K562 (cell line): ENCODE data around the gene SCN4B. TPM values are rescaled to one million over a fixed set of nuclear protein-coding genes. Genes with fewer than 3 reads are reported as not detected.

ENCODE experiments used
- ATAC-seq: fragments of 200-7000 bp; cut with Tn5 transposase; 3 replicates; pipeline ENCODE4 v1.9.1; 2020; ENCODE audit warnings: moderate library complexity
- BruUV-seq: library from RNA; stranded (reverse); fragments of 400-500 nt; replicated peaks from 2 replicates; lab custom pipeline; 2021; lab: Mats Ljungman, UMichigan
- CTCF ChIA-PET: fragments of 300-600 bp; formaldehyde crosslinking; extraction: SDS; loops from one replicate; lab custom pipeline; 2021; ENCODE audit warnings: low intra/inter-chr PET ratio; lab: Yijun Ruan, JAX
- POLR2A ChIA-PET: fragments of 300-600, 350-650 bp; sonication (Branson Sonifier 250); formaldehyde crosslinking; extraction: SDS; loops from one replicate; lab custom pipeline; 2021; ENCODE audit warnings: antibody characterized with exemption, inconsistent platforms; lab: Yijun Ruan, JAX
- DNase-seq, 4 experiments: peaks; one replicate each; pipeline versions ENCODE4 v3.0.0 to v3.0.0-alpha.2; 2011 to 2018; ENCODE audit warnings: low spot score in 3 of 4, mixed read lengths in 3 of 4; ENCODE audit errors: extremely low read depth in 1 of 4
- FAIRE-seq: peaks from 2 replicates; lab custom pipeline; 2011; peaks lifted over from hg19 to GRCh38; lab: Jason Lieb, UNC
- H2AFZ ChIP-seq: 2 replicates; pipeline ENCODE4 v1.6.0; 2011; ENCODE audit warnings: low read depth, low read length, control low read depth, inconsistent platforms
- H3K27ac ChIP-seq: fragments of 200-600 bp; 3 replicates; pipeline ENCODE4 v1.8.0; 2011; ENCODE audit warnings: low read depth, mild to moderate bottlenecking, control low read depth, inconsistent platforms, low read length, moderate library complexity, mixed read lengths; ENCODE audit errors: extremely low read depth
- H3K27me3 ChIP-seq, 2 experiments: fragments of 300-600 bp in 1 of 2; 2 replicates in 1 of 2; 3 replicates in 1 of 2; pipeline versions ENCODE4 v1.6.0 to v1.8.0; 2011; ENCODE audit warnings: inconsistent platforms in 2 of 2, low read length in 2 of 2, mild to moderate bottlenecking in 1 of 2, mixed read lengths in 1 of 2, moderate library complexity in 1 of 2; ENCODE audit not compliant: control insufficient read depth in 2 of 2, insufficient read depth in 2 of 2
- H3K36me3 ChIP-seq: fragments of 300-600 bp; 3 replicates; pipeline ENCODE4 v1.8.0; 2011; ENCODE audit warnings: mild to moderate bottlenecking, low read length, inconsistent platforms; ENCODE audit not compliant: control insufficient read depth, insufficient read depth
- H3K4me1 ChIP-seq, 2 experiments: fragments of 200-600 bp in 1 of 2; replicated peaks in 1 of 2; 2 replicates in 1 of 2; 3 replicates in 1 of 2; pipeline versions ENCODE4 v1.5.1 to v1.8.0; 2011; ENCODE audit warnings: inconsistent platforms in 2 of 2, low read length in 2 of 2, mild to moderate bottlenecking in 1 of 2, mixed read lengths in 1 of 2, moderate library complexity in 1 of 2; ENCODE audit not compliant: control insufficient read depth in 2 of 2, insufficient read depth in 2 of 2
- H3K4me2 ChIP-seq: 2 replicates; pipeline ENCODE4 v1.6.1; 2011; ENCODE audit warnings: low read length, control low read depth, inconsistent platforms, mixed read lengths; ENCODE audit not compliant: insufficient read depth
- H3K4me3 ChIP-seq: fragments of 200-600 bp; sonication (generic), shearing (Covaris generic); 2 replicates; pipeline ENCODE4 v1.5.1; 2016; ENCODE audit warnings: control low read depth, inconsistent platforms
- H3K79me2 ChIP-seq: fragments of 200-600 bp; 3 replicates; pipeline ENCODE4 v1.8.0; 2011; ENCODE audit warnings: low read length, inconsistent platforms; ENCODE audit not compliant: control insufficient read depth, insufficient read depth
- H3K9ac ChIP-seq, 2 experiments: 2 replicates each; pipeline versions ENCODE4 v1.6.0 to v1.6.1; 2011; ENCODE audit warnings: low read depth in 2 of 2, low read length in 2 of 2, control low read depth in 1 of 2, inconsistent platforms in 1 of 2, mild to moderate bottlenecking in 1 of 2, mixed read lengths in 1 of 2; ENCODE audit not compliant: insufficient read depth in 1 of 2
- H3K9me1 ChIP-seq: one replicate; pipeline ENCODE4 v1.6.0; 2011; ENCODE audit warnings: inconsistent platforms, mild to moderate bottlenecking, low read length, moderate library complexity; ENCODE audit not compliant: control insufficient read depth, insufficient read depth
- H3K9me3 ChIP-seq: replicated peaks from 2 replicates; pipeline ENCODE4 v1.5.1; 2011; ENCODE audit warnings: low read depth, low read length, inconsistent platforms; ENCODE audit not compliant: control insufficient read depth, insufficient read depth
- H4K20me1 ChIP-seq: replicated peaks from 2 replicates; pipeline ENCODE4 v1.6.1; 2011; ENCODE audit warnings: low read length, inconsistent platforms, mixed read lengths; ENCODE audit not compliant: control insufficient read depth, insufficient read depth
- AFF1 ChIP-seq, 2 experiments: fragments of 450-650 bp; IDR thresholded peaks; 2 replicates each; pipeline ENCODE4 v1.6.1; 2018; ENCODE audit warnings: mild to moderate bottlenecking in 2 of 2, low read depth in 1 of 2; ENCODE audit not compliant: partially characterized antibody in 2 of 2
- ARHGAP35 ChIP-seq: fragments of 450-650 bp; IDR thresholded peaks from 2 replicates; pipeline ENCODE4 v1.6.1; 2018; ENCODE audit not compliant: partially characterized antibody
- ATF6 ChIP-seq: sonication (generic); formaldehyde crosslinking; IDR thresholded peaks from 2 replicates; pipeline ENCODE4 v1.4.0; 2020; ENCODE audit warnings: mild to moderate bottlenecking, missing genetic modification reagents
- DIDO1 ChIP-seq: fragments of 450-650 bp; IDR thresholded peaks from 2 replicates; pipeline ENCODE4 v1.6.1; 2016; ENCODE audit warnings: low read depth, missing biosample characterization, missing genetic modification characterization
- MLLT1 ChIP-seq, 2 experiments: fragments of 450-650 bp; IDR thresholded peaks; 2 replicates each; pipeline ENCODE4 v1.6.1; 2016
- TGIF2 ChIP-seq: sonication (generic); formaldehyde crosslinking; IDR thresholded peaks from 2 replicates; pipeline ENCODE4 v1.8.1; 2022; ENCODE audit warnings: mild to moderate bottlenecking, missing genetic modification reagents, moderate library complexity
- ZBTB1 ChIP-seq: sonication (generic); formaldehyde crosslinking; IDR thresholded peaks from 2 replicates; pipeline ENCODE4 v1.8.1; 2023; ENCODE audit warnings: missing genetic modification reagents, low read depth, mild to moderate bottlenecking, borderline replicate concordance
- ZNF184 ChIP-seq: sonication (generic); formaldehyde crosslinking; IDR thresholded peaks from 2 replicates; pipeline ENCODE4 v1.5.0; 2020; ENCODE audit warnings: missing genetic modification reagents
- ZNF217 ChIP-seq: sonication (generic); formaldehyde crosslinking; IDR thresholded peaks from 2 replicates; pipeline ENCODE4 v1.8.0; 2022; ENCODE audit warnings: mild to moderate bottlenecking, missing genetic modification reagents
- ZNF518B ChIP-seq: fragments of 250-450 bp; sonication (Bioruptor Pico); IDR thresholded peaks from 2 replicates; pipeline ENCODE4 v1.5.0; 2021; ENCODE audit warnings: mild to moderate bottlenecking, moderate library complexity
- WGBS: fragments of 100-300 bp; shearing (Covaris generic); methylation state at CpG from one replicate; pipeline ENCODE4 v1.1.6; 2016; ENCODE audit warnings: low coverage, mixed read lengths; ENCODE audit not compliant: insufficient coverage; ENCODE audit errors: missing lambda C conversion rate; 5-methylcytosine and 5-hydroxymethylcytosine counted together
- in situ Hi-C: fragments of 300-500 bp; cut with MboI; formaldehyde crosslinking; loops from 4 replicates; pipeline ENCODE4 v1.15.0; 2018; ENCODE audit warnings: inconsistent platforms, mixed read lengths
- intact Hi-C: fragments of 100-400 bp; cut with micrococcal nuclease; formaldehyde crosslinking; loops from 2 replicates; pipeline ENCODE4 v1.14.2; 2022
- polyA plus RNA-seq, 8 experiments: library from polyadenylated mRNA; depleted of rRNA in 4 of 8; stranded (reverse) in 5 of 8; unstranded in 3 of 8; fragments of >200 nt; fragmentation: Nextera tagmentation in 2 of 8; fragmentation: Illumina TruSeq in 1 of 8; extraction: Ambion mirVana in 2 of 8; extraction: Trizol in 1 of 8; gene quantifications; 2 replicates each; pipeline versions ENCODE4 v1.2.1 to v1.2.3, GENCODE V29; 2011 to 2014; ENCODE audit warnings: inconsistent platforms in 1 of 8, missing spikeins in 1 of 8
- total RNA-seq, 7 experiments: library from RNA; depleted of rRNA in 6 of 7; stranded (reverse); fragments of >200 nt in 6 of 7; fragmentation: Illumina TruSeq in 2 of 7; extraction: Trizol in 2 of 7; gene quantifications; 2 replicates each; pipeline versions ENCODE4 v1.2.1 to v1.2.3, GENCODE V29; 2011 to 2021; ENCODE audit warnings: low replicate concordance in 1 of 7

The SCN4B gene
- total and polyA plus RNA-seq, 9 of the 15 experiments (the other 6 are each of a cell fraction or from before 2014, with no cell fraction given) = 0.03 TPM; not detected in 8

GRCh38 chr11:118180300-118180703 lies 27.7 kb upstream of the SCN4B start:
- intact Hi-C loops (no loop called here), in situ Hi-C loops (no loop called here)
- Histone ChIP-seq H3K27ac (no peak overlapping the region), H2AFZ (no peak overlapping the region), H4K20me1 (no peaks in the 10 kb centered on the region), H3K79me2 (no peaks in the 10 kb centered on the region), H3K4me1 (peaks cover 0 to 5% of the 10 kb centered on the region in 2 experiments; a peak in 1 of 5 replicates), H3K9ac (peak overlapping the region in 1 of 2 experiments; percentile 57; a peak in 1 of 4 replicates), H3K36me3 (no peaks in the 10 kb centered on the region), H3K4me2 (no peak overlapping the region), H3K4me3 (no peak overlapping the region), H3K9me3 (no peaks in the 10 kb centered on the region), H3K9me1 (no peaks in the 10 kb centered on the region), H3K27me3 (peaks cover 32 to 56% of the 10 kb centered on the region in 2 experiments)
- ChIA-PET POLR2A (interaction anchor here (1.6 kb wide), 1 partner anchor 9 kb away, joined by 4 read pairs; no protein-coding TSS in a partner anchor), CTCF (no interaction called here)
- ATAC-seq (peak; percentile 85), DNase-seq (peak in 1 of 4 experiments; percentile 20), FAIRE-seq (no peak)
- WGBS = 2% methylated on average over 8 of the region's 11 CpGs
- no TSS peak for BruUV-seq
- TF ChIP-seq ARHGAP35 (no peak), ATF6 (no peak), ZNF518B (CRISPR knock-in tag) (no peak), DIDO1 (tag) (no peak), TGIF2 (CRISPR knock-in tag) (no peak), MLLT1 (IDR thresholded peaks at IDR 0.05) (no peak), AFF1 (IDR thresholded peaks at IDR 0.05; ENCODE audit: low read depth in 1 of 2, partially characterized antibody in 2 of 2) (no peak), ZNF184 (CRISPR knock-in tag) (no peak), ZBTB1 (no peak), ZNF217 (CRISPR knock-in tag) (no peak)
